ENCODE measurements around the gene ABI3BP.

Gene ABI3BP

DNA sequence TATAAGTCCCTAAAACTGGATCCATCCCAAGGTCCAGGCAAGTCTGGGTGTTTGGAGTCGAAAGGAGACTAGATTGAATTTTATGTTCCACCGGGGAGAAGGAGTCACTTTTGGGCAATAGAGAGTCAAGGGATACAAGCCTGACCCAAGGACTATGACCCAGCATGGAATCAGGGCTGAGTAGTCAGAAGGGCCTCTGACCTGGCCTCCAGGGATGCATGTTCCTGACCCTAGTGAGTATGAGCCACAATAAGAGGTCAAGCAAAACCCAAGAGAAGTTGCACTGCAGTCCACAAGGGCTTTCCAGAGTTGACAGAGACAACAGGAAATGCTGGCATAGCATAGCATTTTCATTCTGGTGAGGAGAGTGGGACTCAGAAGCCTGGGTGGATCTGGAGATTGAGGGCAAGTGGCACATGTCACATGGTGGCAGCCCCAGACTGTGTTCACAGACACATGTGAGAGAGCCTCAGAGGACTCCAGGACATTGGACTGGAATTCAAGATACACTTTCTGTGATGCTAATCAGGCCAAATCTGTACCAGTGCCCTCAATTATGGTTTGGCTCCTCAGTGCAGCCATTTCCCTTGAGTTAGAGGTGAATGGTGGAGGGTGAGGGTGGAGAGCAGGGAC, 217.0 kb downstream of the ABI3BP start:
- H3K4me3 ChIP-seq (ENCODE audit: control insufficient read depth, low read depth, low read length), result no peak overlapping the region
- no peak for DNase-seq (ENCODE audit: low read depth)
- TF ChIP-seq, protein P1, sequence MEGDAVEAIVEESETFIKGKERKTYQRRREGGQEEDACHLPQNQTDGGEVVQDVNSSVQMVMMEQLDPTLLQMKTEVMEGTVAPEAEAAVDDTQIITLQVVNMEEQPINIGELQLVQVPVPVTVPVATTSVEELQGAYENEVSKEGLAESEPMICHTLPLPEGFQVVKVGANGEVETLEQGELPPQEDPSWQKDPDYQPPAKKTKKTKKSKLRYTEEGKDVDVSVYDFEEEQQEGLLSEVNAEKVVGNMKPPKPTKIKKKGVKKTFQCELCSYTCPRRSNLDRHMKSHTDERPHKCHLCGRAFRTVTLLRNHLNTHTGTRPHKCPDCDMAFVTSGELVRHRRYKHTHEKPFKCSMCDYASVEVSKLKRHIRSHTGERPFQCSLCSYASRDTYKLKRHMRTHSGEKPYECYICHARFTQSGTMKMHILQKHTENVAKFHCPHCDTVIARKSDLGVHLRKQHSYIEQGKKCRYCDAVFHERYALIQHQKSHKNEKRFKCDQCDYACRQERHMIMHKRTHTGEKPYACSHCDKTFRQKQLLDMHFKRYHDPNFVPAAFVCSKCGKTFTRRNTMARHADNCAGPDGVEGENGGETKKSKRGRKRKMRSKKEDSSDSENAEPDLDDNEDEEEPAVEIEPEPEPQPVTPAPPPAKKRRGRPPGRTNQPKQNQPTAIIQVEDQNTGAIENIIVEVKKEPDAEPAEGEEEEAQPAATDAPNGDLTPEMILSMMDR (IDR thresholded peaks at IDR 0.05; ENCODE audit: control insufficient read depth, insufficient read depth, low read depth, low read length, missing control alignments), result no peak

- no peak overlapping the region for H3K4me3 ChIP-seq (ENCODE audit: control insufficient read depth, low read depth, low read length)
- no peak for DNase-seq (ENCODE audit: low read depth)
Measured at GRCh38 chr3:100775669-100776068, 217.6 kb downstream of the ABI3BP start.

DNA sequence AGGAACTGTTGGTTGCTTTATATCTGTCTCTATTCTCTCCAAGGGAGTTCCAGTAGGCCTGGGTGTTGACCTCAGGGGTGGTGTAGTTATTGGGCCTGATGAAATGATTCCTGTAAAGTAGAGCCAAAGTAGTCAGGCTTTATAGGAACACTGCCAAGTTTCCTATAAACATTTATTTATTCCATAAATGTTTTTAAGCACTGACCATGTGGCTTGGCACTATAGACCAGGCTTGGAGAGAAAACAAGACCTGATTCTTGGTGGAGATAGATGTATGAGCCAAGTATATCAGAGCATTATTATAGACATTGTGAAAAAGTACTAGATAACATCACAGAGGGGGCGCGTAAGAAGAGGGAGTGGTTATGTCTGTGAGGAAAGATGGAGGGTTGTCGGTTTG, 218.0 kb downstream of the ABI3BP start:
- H3K4me3 ChIP-seq (ENCODE audit: control insufficient read depth, low read depth, low read length), result no peak overlapping the region
- DNase-seq (ENCODE audit: low read depth), result no peak
- TF ChIP-seq, protein P1 (IDR thresholded peaks at IDR 0.05; ENCODE audit: control insufficient read depth, insufficient read depth, low read depth, low read length, missing control alignments), result no peak

More at GRCh38 chr3:100775669-100776068, 217.6 kb downstream of the ABI3BP start:
- TF ChIP-seq, protein P1 (IDR thresholded peaks at IDR 0.05; ENCODE audit: control insufficient read depth, insufficient read depth, low read depth, low read length, missing control alignments), result no peak

DNA sequence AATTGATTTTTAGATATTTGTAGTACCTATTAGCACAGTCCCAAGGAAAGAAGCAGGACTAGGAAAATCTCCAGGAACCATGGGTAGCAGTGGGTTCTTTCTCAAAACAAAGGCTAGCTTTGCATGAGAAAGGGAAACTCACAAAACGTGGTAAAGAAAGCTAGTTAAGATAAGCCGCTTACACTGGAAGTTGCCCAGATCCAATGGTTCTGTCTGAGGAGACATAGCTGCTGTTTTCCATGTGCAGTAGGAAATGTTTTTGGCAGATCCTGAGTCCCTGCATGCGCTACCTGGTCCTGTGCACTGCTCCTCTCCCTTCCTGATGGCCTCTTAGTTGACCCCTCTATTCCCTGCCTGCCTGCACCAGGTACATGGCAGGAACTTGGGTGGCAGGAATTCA, 223.5 kb downstream of the ABI3BP start:
- H3K4me3 ChIP-seq (ENCODE audit: control insufficient read depth, low read depth, low read length), result no peak overlapping the region
- TF ChIP-seq, protein P1 (IDR thresholded peaks at IDR 0.05; ENCODE audit: control insufficient read depth, insufficient read depth, low read depth, low read length, missing control alignments), result no peak
- no peak for DNase-seq (ENCODE audit: low read depth)

DNA sequence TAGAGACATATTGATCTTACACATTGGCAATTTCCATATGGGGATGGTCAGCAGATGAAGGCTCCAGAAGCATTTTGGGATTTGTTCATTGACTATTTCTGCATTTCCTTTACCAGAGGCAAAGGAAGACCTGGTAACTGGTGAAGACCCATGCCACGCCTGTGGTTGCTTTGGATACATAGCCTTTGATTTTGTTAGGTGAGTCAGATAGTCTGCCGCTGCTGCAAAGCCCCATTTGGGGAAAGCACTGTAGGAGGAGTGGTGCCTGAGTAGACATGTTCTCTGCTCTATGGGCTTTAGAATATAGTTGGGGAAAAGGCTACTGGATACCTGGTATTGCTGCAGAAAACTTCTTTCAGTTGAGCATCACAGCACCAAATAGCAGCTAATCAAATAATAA, 227.2 kb downstream of the ABI3BP start:
- TF ChIP-seq, protein P1 (IDR thresholded peaks at IDR 0.05; ENCODE audit: control insufficient read depth, insufficient read depth, low read depth, low read length, missing control alignments), result no peak
- DNase-seq (ENCODE audit: low read depth), result no peak
- H3K4me3 ChIP-seq (ENCODE audit: control insufficient read depth, low read depth, low read length), result no peak overlapping the region

DNA sequence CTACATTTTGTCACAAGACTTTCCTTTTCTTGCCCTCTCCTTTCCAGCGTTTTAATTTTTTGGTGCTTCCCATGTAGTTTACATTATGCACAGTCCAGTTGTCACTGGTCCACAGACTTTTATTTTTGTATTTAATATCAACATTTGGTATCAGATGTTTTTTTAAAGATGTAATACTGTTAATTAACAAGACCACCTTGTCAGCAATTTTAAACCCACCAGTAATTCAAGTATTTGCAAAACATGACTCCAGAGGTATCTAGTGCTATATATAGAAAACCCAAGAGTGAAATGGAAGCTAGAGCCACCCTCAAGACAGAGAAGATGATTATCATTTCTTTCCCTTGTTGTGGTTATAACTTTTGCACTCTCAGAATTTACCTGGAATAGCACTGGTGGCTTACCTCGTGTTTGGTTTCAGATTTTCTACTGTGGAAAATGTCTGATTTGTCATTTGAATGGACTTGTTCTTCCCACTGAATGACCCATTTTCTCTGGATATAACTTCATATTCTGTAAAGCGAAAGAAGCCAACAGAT, 227.7 kb downstream of the ABI3BP start:
- no peak overlapping the region for H3K4me3 ChIP-seq (ENCODE audit: control insufficient read depth, low read depth, low read length)
- no peak for DNase-seq (ENCODE audit: low read depth)
- TF ChIP-seq, protein P1 (IDR thresholded peaks at IDR 0.05; ENCODE audit: control insufficient read depth, insufficient read depth, low read depth, low read length, missing control alignments), result no peak
